Measurements from ENCODE around the gene CLTA.

The CLTA gene

DNA sequence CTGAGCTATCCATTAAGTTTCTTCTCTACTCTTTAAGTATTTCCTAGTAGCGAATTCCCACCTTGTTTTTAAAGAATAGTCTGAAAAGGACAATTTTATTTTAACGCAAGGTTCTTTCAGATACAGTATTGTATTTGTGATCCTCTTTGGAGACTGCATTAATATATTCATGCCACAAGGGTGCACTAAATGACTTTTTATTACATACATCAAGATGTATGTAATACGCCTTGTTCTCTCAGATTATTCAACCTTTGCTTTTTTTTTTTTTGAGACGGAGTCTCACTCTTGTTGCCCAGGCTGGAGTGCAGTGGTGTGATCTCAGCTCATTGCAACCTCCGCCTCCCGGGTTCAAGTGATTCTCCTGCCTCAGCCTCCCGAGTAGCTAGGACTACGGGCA is 57.3 kb downstream of the CLTA start:
- peak; percentile 51 for DNase-seq

- no peak for DNase-seq
These were observed 58.5 kb downstream of the CLTA start for GRCh38 chr9:36249189-36249588.

DNA sequence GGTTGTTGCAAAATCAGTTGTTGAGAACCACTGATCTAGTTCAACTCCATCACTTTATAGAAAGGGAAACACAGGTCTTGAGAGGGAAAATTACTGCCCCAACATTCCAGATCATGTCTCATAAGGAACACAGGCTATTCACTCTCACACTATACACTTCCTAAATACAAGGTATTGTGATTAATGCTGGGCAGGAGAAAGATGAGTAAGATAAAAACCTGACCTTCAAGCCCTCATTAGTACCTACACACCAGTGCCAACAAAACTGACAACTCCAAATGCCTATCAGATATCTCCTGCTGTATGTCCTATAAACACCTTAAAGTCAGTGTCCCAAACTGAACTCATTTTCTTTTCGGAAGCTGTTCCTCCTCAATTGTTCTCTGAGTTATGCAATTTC is 59.4 kb downstream of the CLTA start:
- no peak for DNase-seq

DNA sequence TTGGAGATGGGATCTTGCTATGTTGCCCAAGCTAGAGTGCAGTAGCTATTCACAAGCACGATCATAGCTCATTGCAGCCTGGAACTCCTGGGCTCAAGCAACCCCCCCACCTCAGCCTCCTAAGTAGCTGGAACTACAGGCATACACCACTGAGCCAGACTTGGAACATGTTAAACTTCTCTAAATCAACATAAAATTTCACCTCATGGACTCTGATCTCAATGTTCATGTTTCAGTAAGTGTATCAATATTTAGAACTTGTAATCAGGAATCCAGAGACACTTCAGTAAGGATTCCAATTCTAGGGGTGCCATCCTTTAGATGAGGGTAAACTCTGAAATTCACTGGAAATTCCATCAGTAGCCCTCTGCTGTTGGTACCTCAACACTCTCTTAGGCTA is 60.7 kb downstream of the CLTA start:
- no peak for DNase-seq

DNA sequence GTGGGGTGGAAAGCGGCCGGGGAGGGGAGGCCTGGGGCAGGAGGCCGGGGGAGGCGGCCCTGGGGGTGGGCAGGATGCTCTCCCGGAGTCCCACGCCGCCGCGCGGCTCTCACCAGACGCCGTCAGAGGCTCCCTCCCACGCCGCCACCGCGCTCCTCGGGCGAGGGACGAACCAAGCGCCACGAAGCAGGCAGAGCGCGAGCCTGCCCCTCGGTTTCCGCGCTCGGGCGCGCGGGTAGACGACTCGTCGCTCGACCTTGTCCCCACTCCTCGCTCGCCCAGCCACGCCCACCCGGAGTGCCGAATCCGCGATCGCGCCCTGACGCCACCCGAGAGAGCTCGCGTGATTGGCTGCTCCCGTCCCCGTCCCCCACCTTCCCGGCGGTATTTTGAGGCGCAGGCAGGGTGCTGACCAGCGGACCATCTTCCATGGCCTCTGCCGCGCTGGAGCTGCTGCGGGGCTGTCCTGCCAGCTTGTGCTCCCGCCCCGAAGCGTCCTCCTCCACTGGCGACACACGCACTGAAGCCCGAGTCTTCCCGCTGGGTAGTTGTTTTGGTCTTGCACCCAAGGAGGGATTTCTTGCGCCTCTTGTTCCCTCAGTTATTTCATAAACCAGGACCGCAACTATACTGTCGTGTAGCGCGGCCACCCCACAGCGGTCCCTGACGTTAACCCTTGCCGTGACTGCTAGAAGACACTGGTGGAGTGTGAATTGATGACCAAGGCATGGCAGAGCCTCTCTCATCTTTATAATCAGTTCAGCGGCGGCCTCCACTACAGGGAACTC is 67.7 kb downstream of the CLTA start, which contains the start of gene GNE:
TSS of gene GNE (minus strand) at position 241 of the 788 bp plus-strand sequence. CDS start 9,093 bp downstream, outside the sequence.
- DNase-seq, result peak; percentile 96

GRCh38 chr9:36258996-36259533 is 68.3 kb downstream of the CLTA start:
- DNase-seq, result peak; percentile 22
